Adrenal gland (tissue), 12 donors: ENCODE measurements around the gene SLC26A1. TPM values are rescaled to one million over a fixed set of nuclear protein-coding genes. Genes with fewer than 3 reads are reported as not detected.

Experiments used
- DNase-seq, 7 donors: peaks; one replicate each; pipeline ENCODE4 v3.0.0-alpha.2; 2019 to 2020
- H3K27ac ChIP-seq, 5 donors: fragments of 200-600 bp; sonication (generic) in 4 of 5; 1 replicate in 3 of 5; 2 replicates in 2 of 5; pipeline versions ENCODE4 v1.5.1 to v1.8.0; 2016 to 2020; ENCODE audit warnings: mild to moderate bottlenecking in 1 of 5
- H3K27me3 ChIP-seq: fragments of 200-600 bp; 2 replicates; pipeline ENCODE4 v1.8.0; 2021
- H3K36me3 ChIP-seq, 2 donors: fragments of 200-600 bp; replicated peaks in 1 of 2; 1 replicate in 1 of 2; 2 replicates in 1 of 2; pipeline versions ENCODE4 v1.5.1 to v1.8.0; 2018 to 2022
- H3K4me1 ChIP-seq, 2 donors: fragments of 200-600 bp; replicated peaks in 1 of 2; 1 replicate in 1 of 2; 2 replicates in 1 of 2; pipeline versions ENCODE4 v1.5.1 to v1.8.0; 2018 to 2021
- H3K4me3 ChIP-seq, 4 donors: fragments of 200-600 bp; sonication (generic) in 3 of 4; one replicate each; pipeline ENCODE4 v1.5.1; 2016 to 2018
- H3K9me3 ChIP-seq, 3 donors: fragments of 200-600 bp; sonication (generic) in 1 of 3; replicated peaks in 1 of 3; 1 replicate in 2 of 3; 2 replicates in 1 of 3; pipeline versions ENCODE4 v1.5.1 to v1.8.0; 2016 to 2021
- CTCF ChIP-seq, 6 experiments: fragments of 450-650 bp in 4 of 6; fragments of 200-600 bp in 2 of 6; sonication (generic) in 1 of 6; IDR thresholded peaks; 1 replicate in 5 of 6; 2 replicates in 1 of 6; pipeline versions ENCODE4 v1.5.1 to v1.8.0; 2016 to 2021; ENCODE audit warnings: antibody characterized with exemption in 6 of 6, mild to moderate bottlenecking in 2 of 6, moderate library complexity in 1 of 6
- POLR2A ChIP-seq, 2 donors: fragments of 450-650 bp; IDR thresholded peaks; one replicate each; pipeline ENCODE4 v1.6.1; 2017; ENCODE audit warnings: antibody characterized with exemption in 2 of 2, mild to moderate bottlenecking in 2 of 2, moderate library complexity in 1 of 2
- WGBS, 4 donors: extraction: QIAGEN DNeasy Blood & Tissue Kit in 2 of 4; methylation state at CpG; one replicate each; pipeline versions ENCODE4 v1.1.5 to v1.1.7; 2013 to 2017; 5-methylcytosine and 5-hydroxymethylcytosine counted together
- intact Hi-C, 2 donors: fragments of 100-400 bp; cut with DNase I; formaldehyde crosslinking; loops; one replicate each; pipeline versions ENCODE4 v1.14.1 to v1.15.0; 2022 to 2023
- polyA plus RNA-seq, 3 donors: library from polyadenylated mRNA; stranded (reverse); fragments of 200-250 nt in 2 of 3; fragments of 350-450 nt in 1 of 3; fragmentation: Illumina TruSeq in 1 of 3; extraction: RNeasy Lipid Tissue Mini Kit (QIAGEN cat#74804) in 1 of 3; gene quantifications; one replicate each; pipeline ENCODE4 v1.2.3, GENCODE V29; 2013 to 2014
- total RNA-seq, 9 donors: library from RNA; depleted of rRNA in 4 of 9; stranded (reverse); fragments of >200 nt in 4 of 9; fragments of 120-200 nt in 1 of 9; fragmentation: NEBNext Ultra II Directional in 1 of 9; extraction: Animal tissue kit (Norgen Biotek cat#: 25700) in 1 of 9; gene quantifications; one replicate each; pipeline versions ENCODE4 v1.1.0 to v1.2.4, GENCODE V29; 2013 to 2023
- donor health status: healthy with polysubstance abuse.
- donor health status: Bipolar disorder and iron deficiency.
- donor health status: DM: yes; HTN: yes; CAD: no.
- donor health status: DM: no; HTN: no; CAD: no.
- donor health status: DM: no; HTN: no; CAD: no.
- donor health status: DM: yes; HTN: yes; CAD: no.

Gene SLC26A1
- total and polyA plus RNA-seq, 12 donors, result 0.85 to 55.0 (median 3.9) TPM

GRCh38 chr4:987624-988513, 5.3 kb downstream of the SLC26A1 start:
- no peaks in the 10 kb centered on the region for H3K9me3 ChIP-seq
- peaks cover 0 to 7% of the 10 kb centered on the region in 2 donors for H3K36me3 ChIP-seq
- peaks cover 17 to 37% of the 10 kb centered on the region in 2 donors for H3K4me1 ChIP-seq
- DNase-seq, result peak in 6 of 7 donors; percentile 23 to 79 (median 68)
- WGBS, 4 donors, result 61 to 74% (median 63%) methylated on average over 9 to 37 of the region's 37 CpGs
- H3K4me3 ChIP-seq, result peak overlapping the region in 1 of 4 donors; percentile 92
- TF ChIP-seq CTCF (IDR thresholded peaks at IDR 0.05) (no peak), POLR2A (IDR thresholded peaks at IDR 0.05) (no peak)
- intact Hi-C loops, result no loop called here
- H3K27ac ChIP-seq, result peak overlapping the region in 4 of 5 donors; percentile 21 to 88 (median 71)
- H3K27me3 ChIP-seq, result no peaks in the 10 kb centered on the region

GRCh38 chr4:986879-987623, 6.2 kb downstream of the SLC26A1 start, which contains the start of gene IDUA:
TSS of gene IDUA (plus strand) at chr4:987044. CDS start at chr4:987085, 41 bp downstream.
- H3K9me3 ChIP-seq, result no peaks in the 10 kb centered on the region
- H3K36me3 ChIP-seq, result peaks cover 0 to 7% of the 10 kb centered on the region in 2 donors
- intact Hi-C loops, result no loop called here
- peak; percentile 80 to 86 (median 85) for DNase-seq
- TF ChIP-seq POLR2A (IDR thresholded peaks at IDR 0.05), result peak in 1 of 2 donors; percentile 44
- peak in 5 of 6 experiments; percentile 19 to 46 (median 34) for TF ChIP-seq CTCF (IDR thresholded peaks at IDR 0.05)
- peak within 1 kb of the TSS; percentile 38 to 88 (median 63) for H3K27ac ChIP-seq
- 0 to 1% (median 1%) methylated on average over 18 to 69 of the region's 69 CpGs; no CpG with 5 or more reads in 1 of the 4 donors for WGBS, 4 donors
- H3K4me3 ChIP-seq, result peak within 1 kb of the TSS; percentile 1 to 92 (median 42)
- H3K27me3 ChIP-seq, result no peaks in the 10 kb centered on the region
- H3K4me1 ChIP-seq, result peaks cover 12 to 31% of the 10 kb centered on the region in 2 donors

- intact Hi-C loops, result no loop called here
- WGBS, 4 donors, result 2 to 5% (median 3%) methylated on average over 10 to 14 of the region's 14 CpGs
These were observed 6.8 kb downstream of the SLC26A1 start for GRCh38 chr4:986428-986878.

More at GRCh38 chr4:986428-986878, 6.8 kb downstream of the SLC26A1 start:
- Histone ChIP-seq H3K36me3 (peaks cover 0 to 7% of the 10 kb centered on the region in 2 donors), H3K27ac (peak overlapping the region; percentile 38 to 88 (median 63)), H3K4me3 (peak overlapping the region; percentile 1 to 92 (median 37)), H3K9me3 (no peaks in the 10 kb centered on the region), H3K4me1 (peaks cover 11 to 29% of the 10 kb centered on the region in 2 donors), H3K27me3 (no peaks in the 10 kb centered on the region)
- DNase-seq, result no peak
- TF ChIP-seq POLR2A (IDR thresholded peaks at IDR 0.05), result peak in 1 of 2 donors; percentile 42
- no peak for TF ChIP-seq CTCF (IDR thresholded peaks at IDR 0.05)
